Activated naive CD4-positive, alpha-beta T cell treated with anti-CD3 and anti-CD28 coated beads for 36 hours (primary cell): ENCODE data around the gene POLE3. TPM values are rescaled to one million over a fixed set of nuclear protein-coding genes. Genes with fewer than 3 reads are reported as not detected.

ENCODE experiments used
- total RNA-seq, 2 experiments: library from RNA; stranded (reverse); gene quantifications; one replicate each; pipeline ENCODE4 v1.2.3, GENCODE V29; 2021

Gene POLE3
- total RNA-seq, 2 experiments from 2014 or later: 34.1 to 37.4 TPM

Other genes with a start within 250 kb of the POLE3 start
- gene FKBP15, start 189.4 kb downstream of the POLE3 start, total RNA-seq: 10 to 100 TPM; 14.7 to 15.8 TPM
- gene SLC31A1, start 189.1 kb downstream of the POLE3 start, total RNA-seq: 1 to 10 TPM; 8.1 to 8.2 TPM
- gene CDC26, start 135.1 kb downstream of the POLE3 start, total RNA-seq: 10 to 100 TPM; 36.3 to 38.1 TPM
- gene PRPF4, start 135.0 kb downstream of the POLE3 start, total RNA-seq: 10 to 100 TPM; 39.9 to 44.3 TPM
- not detected for gene RNF183, start 107.3 kb downstream of the POLE3 start, total RNA-seq
- gene WDR31, start 70.4 kb downstream of the POLE3 start, total RNA-seq: under 1 TPM; 0.81 to 0.88 TPM
- gene BSPRY, start 61.1 kb downstream of the POLE3 start, total RNA-seq: 1 to 10 TPM; 7.7 to 8.3 TPM
- 1 to 10 TPM; 8.9 to 9.5 TPM for gene HDHD3, start 33.7 kb downstream of the POLE3 start, total RNA-seq
- 10 to 100 TPM; 16.1 to 17.7 TPM for gene ALAD, start 9.4 kb downstream of the POLE3 start, total RNA-seq
- under 1 TPM; 0.83 to 0.84 TPM for gene C9orf43, start 72 bp upstream of the POLE3 start, total RNA-seq
- 10 to 100 TPM; 11.9 to 12.6 TPM for gene RGS3, start 53.1 kb upstream of the POLE3 start, total RNA-seq